ENCODE results near the gene WNT3A.

Gene WNT3A

GRCh38 chr1:228039006-228039903, 32.5 kb downstream of the WNT3A start:
- TF ChIP-seq TOX (CRISPR knock-in tag; IDR thresholded peaks at IDR 0.05; ENCODE audit: borderline replicate concordance) (no peak), ZFP3 (CRISPR knock-in tag; IDR thresholded peaks at IDR 0.05) (no peak), ZNF565 (CRISPR knock-in tag; conservative IDR thresholded peaks at IDR 0.05; ENCODE audit: low read depth) (no peak), SNAI2 (CRISPR knock-in tag; IDR thresholded peaks at IDR 0.05) (no peak), GLIS3 (CRISPR knock-in tag; IDR thresholded peaks at IDR 0.05) (no peak), BACH2 (CRISPR knock-in tag; IDR thresholded peaks at IDR 0.05; ENCODE audit: borderline replicate concordance) (no peak)
- ATAC-seq, result no peak

GRCh38 chr1:228039986-228040385, 33.2 kb downstream of the WNT3A start:
- TF ChIP-seq PPARA (CRISPR knock-in tag; IDR thresholded peaks at IDR 0.05; ENCODE audit: borderline replicate concordance) (no peak), GLIS3 (CRISPR knock-in tag; IDR thresholded peaks at IDR 0.05) (no peak), BACH2 (CRISPR knock-in tag; IDR thresholded peaks at IDR 0.05; ENCODE audit: borderline replicate concordance) (no peak), ARNTL (CRISPR knock-in tag; IDR thresholded peaks at IDR 0.05; ENCODE audit: borderline replicate concordance, low read depth) (no peak), ISL1 (CRISPR knock-in tag; IDR thresholded peaks at IDR 0.05) (no peak), CSRNP3 (CRISPR knock-in tag; IDR thresholded peaks at IDR 0.05) (no peak), ZFP30 (CRISPR knock-in tag; IDR thresholded peaks at IDR 0.05) (no peak), ZNF565 (CRISPR knock-in tag; conservative IDR thresholded peaks at IDR 0.05; ENCODE audit: low read depth) (no peak), SNAI2 (CRISPR knock-in tag; IDR thresholded peaks at IDR 0.05) (no peak), TCF4 (CRISPR knock-in tag; IDR thresholded peaks at IDR 0.05; ENCODE audit: borderline replicate concordance) (no peak), PATZ1 (CRISPR knock-in tag; IDR thresholded peaks at IDR 0.05; ENCODE audit: borderline replicate concordance) (no peak), ZNF70 (CRISPR knock-in tag; IDR thresholded peaks at IDR 0.05) (no peak)
- no peak for ATAC-seq

DNA sequence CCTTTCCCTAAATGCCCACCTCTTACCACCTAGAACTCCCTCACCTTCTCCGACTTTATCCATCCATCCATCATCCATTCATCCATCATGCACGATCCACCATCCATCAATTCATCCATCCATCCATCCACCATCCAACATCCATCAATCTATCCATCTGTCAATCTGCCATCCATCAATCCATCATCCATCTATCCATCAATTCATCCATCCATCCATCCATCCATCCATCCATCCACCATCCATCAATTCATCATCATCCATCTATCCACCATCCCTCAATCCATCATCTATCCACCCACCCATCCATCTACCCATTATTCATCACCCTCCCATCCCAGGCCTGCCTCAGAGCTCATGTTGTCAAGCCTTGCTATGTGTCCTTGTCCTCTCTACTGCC, 34.5 kb downstream of the WNT3A start:
- ATAC-seq, result no peak
- TF ChIP-seq TSHZ2 (CRISPR knock-in tag; IDR thresholded peaks at IDR 0.05) (no peak), BACH2 (CRISPR knock-in tag; IDR thresholded peaks at IDR 0.05; ENCODE audit: borderline replicate concordance) (no peak), ZFP3 (CRISPR knock-in tag; IDR thresholded peaks at IDR 0.05) (no peak), RARB (CRISPR knock-in tag; IDR thresholded peaks at IDR 0.05) (no peak), ARNTL (CRISPR knock-in tag; IDR thresholded peaks at IDR 0.05; ENCODE audit: borderline replicate concordance, low read depth) (no peak), TCF4 (CRISPR knock-in tag; IDR thresholded peaks at IDR 0.05; ENCODE audit: borderline replicate concordance) (no peak), CSRNP3 (CRISPR knock-in tag; IDR thresholded peaks at IDR 0.05) (no peak), ZFP30 (CRISPR knock-in tag; IDR thresholded peaks at IDR 0.05) (no peak), ISL1 (CRISPR knock-in tag; IDR thresholded peaks at IDR 0.05) (no peak), ESRRG (CRISPR knock-in tag; IDR thresholded peaks at IDR 0.05) (no peak), ZC3H10 (CRISPR knock-in tag; IDR thresholded peaks at IDR 0.05) (no peak), POU6F1 (CRISPR knock-in tag; IDR thresholded peaks at IDR 0.05; ENCODE audit: borderline replicate concordance, low read depth) (no peak), ZNF70 (CRISPR knock-in tag; IDR thresholded peaks at IDR 0.05) (no peak), OSR1 (CRISPR knock-in tag; IDR thresholded peaks at IDR 0.05) (no peak)
